HCT116 (cell line): ENCODE measurements around the gene TOGARAM1.

Experiments
- CTCF ChIP-seq, 3 experiments: fragments of 200-600 bp in 1 of 3; sonication (generic) in 1 of 3; IDR thresholded peaks in 2 of 3; conservative IDR thresholded peaks in 1 of 3; 2 replicates each; pipeline ENCODE4 v1.5.1; 2012 to 2017; ENCODE audit warnings: low read depth in 2 of 3, low read length in 2 of 3, antibody characterized with exemption in 1 of 3, borderline replicate concordance in 1 of 3, control low read depth in 1 of 3, mild to moderate bottlenecking in 1 of 3, mixed read lengths in 1 of 3, mixed run types in 1 of 3, moderate library complexity in 1 of 3; ENCODE audit not compliant: insufficient read depth in 1 of 3
- EZH2 ChIP-seq: fragments of 200-600 bp; sonication (generic); IDR thresholded peaks from 2 replicates; pipeline ENCODE4 v1.6.1; 2017; ENCODE audit warnings: antibody characterized with exemption, mixed run types
- MAX ChIP-seq: IDR thresholded peaks from 2 replicates; pipeline ENCODE4 v1.6.1; 2012
- POLR2AphosphoS5 ChIP-seq: IDR thresholded peaks from 2 replicates; pipeline ENCODE4 v1.6.1; 2011; ENCODE audit warnings: mild to moderate bottlenecking, low read depth, low read length, moderate library complexity
- YY1 ChIP-seq: IDR thresholded peaks from 2 replicates; pipeline ENCODE4 v1.6.1; 2011; ENCODE audit warnings: low read length, low read depth, moderate library complexity, mild to moderate bottlenecking; ENCODE audit not compliant: insufficient replicate concordance; ENCODE audit errors: extremely low read depth

GRCh38 chr14:45095143-45095542, 133.2 kb downstream of the TOGARAM1 start:
- no peak for TF ChIP-seq POLR2AphosphoS5
- TF ChIP-seq CTCF (IDR thresholded peaks at IDR 0.05 in 2 of 3, conservative IDR thresholded peaks at IDR 0.05 in 1 of 3; ENCODE audit: borderline replicate concordance in 1 of 3, insufficient read depth in 1 of 3, low read depth in 2 of 3, low read length in 2 of 3), result no peak
- no peak for TF ChIP-seq EZH2
- no peak for TF ChIP-seq YY1
- TF ChIP-seq MAX, result no peak
